Naive thymus-derived CD4-positive, alpha-beta T cell (primary cell): ENCODE data around the gene TBC1D9. TPM values are rescaled to one million over a fixed set of nuclear protein-coding genes. Genes with fewer than 3 reads are reported as not detected.

Experiments used
- ATAC-seq: fragments of 150-1000 bp; cut with Tn5 transposase; 2 replicates; pipeline ENCODE4 v1.10.0; 2021; ENCODE audit warnings: mild to moderate bottlenecking, moderate library complexity
- CTCF ChIA-PET: fragments of 350-600 bp; sonication (Branson Sonifier 250); formaldehyde crosslinking; loops from one replicate; lab custom pipeline; 2021; ENCODE audit warnings: antibody characterized with exemption; lab: Charles Lee
- POLR2A ChIA-PET: fragments of 350-600 bp; sonication (Branson Sonifier 250); formaldehyde crosslinking; loops from one replicate; lab custom pipeline; 2021; ENCODE audit warnings: antibody characterized with exemption, inconsistent platforms; lab: Charles Lee
- DNase-seq, 9 donors: peaks; one replicate each; pipeline versions ENCODE4 v3.0.0 to v3.0.0-alpha.2; 2020 to 2022; ENCODE audit warnings: mixed read lengths in 1 of 9
- H3K27ac ChIP-seq: one replicate; pipeline ENCODE4 v1.7.0; 2013; ENCODE audit warnings: mild to moderate bottlenecking, low read depth, low read length, moderate library complexity
- H3K27me3 ChIP-seq, 2 donors: one replicate each; pipeline ENCODE4 v1.7.0; 2013; ENCODE audit warnings: low read length in 2 of 2, mild to moderate bottlenecking in 2 of 2, moderate library complexity in 2 of 2; ENCODE audit not compliant: control insufficient read depth in 2 of 2, insufficient read depth in 2 of 2
- H3K36me3 ChIP-seq, 3 experiments: 1 replicate in 2 of 3; 2 replicates in 1 of 3; pipeline ENCODE4 v1.7.0; 2013; ENCODE audit warnings: low read length in 3 of 3, mild to moderate bottlenecking in 3 of 3, moderate library complexity in 1 of 3; ENCODE audit not compliant: insufficient read depth in 3 of 3, control insufficient read depth in 2 of 3
- H3K4me1 ChIP-seq, 2 donors: one replicate each; pipeline ENCODE4 v1.7.0; 2013; ENCODE audit warnings: low read length in 2 of 2, mild to moderate bottlenecking in 2 of 2, moderate library complexity in 1 of 2; ENCODE audit not compliant: control insufficient read depth in 2 of 2, insufficient read depth in 2 of 2
- H3K4me3 ChIP-seq: 2 replicates; pipeline ENCODE4 v1.7.0; 2013; ENCODE audit warnings: mild to moderate bottlenecking, low read length
- H3K9me3 ChIP-seq, 3 experiments: 1 replicate in 2 of 3; 2 replicates in 1 of 3; pipeline ENCODE4 v1.7.0; 2013; ENCODE audit warnings: low read length in 3 of 3; ENCODE audit not compliant: control insufficient read depth in 2 of 3
- H3K27ac Mint-ChIP-seq, 9 donors: one replicate each; pipeline ENCODE4 v1.8.0; 2020 to 2022; ENCODE audit warnings: mixed read lengths in 9 of 9, mild to moderate bottlenecking in 8 of 9, moderate library complexity in 5 of 9, inconsistent platforms in 2 of 9
- H3K27me3 Mint-ChIP-seq, 5 donors: one replicate each; pipeline ENCODE4 v1.8.0; 2021 to 2022; ENCODE audit warnings: mixed read lengths in 5 of 5, mild to moderate bottlenecking in 1 of 5
- H3K36me3 Mint-ChIP-seq, 5 donors: one replicate each; pipeline ENCODE4 v1.8.0; 2020 to 2022; ENCODE audit warnings: mixed read lengths in 5 of 5, mild to moderate bottlenecking in 3 of 5, inconsistent platforms in 1 of 5
- H3K4me1 Mint-ChIP-seq, 7 donors: one replicate each; pipeline ENCODE4 v1.8.0; 2020 to 2022; ENCODE audit warnings: mixed read lengths in 7 of 7, mild to moderate bottlenecking in 3 of 7, inconsistent platforms in 1 of 7
- H3K4me3 Mint-ChIP-seq, 10 donors: one replicate each; pipeline ENCODE4 v1.8.0; 2020 to 2022; ENCODE audit warnings: mild to moderate bottlenecking in 10 of 10, mixed read lengths in 10 of 10, moderate library complexity in 6 of 10, inconsistent platforms in 2 of 10
- H3K9me3 Mint-ChIP-seq, 11 donors: one replicate each; pipeline ENCODE4 v1.8.0; 2020 to 2022; ENCODE audit warnings: mixed read lengths in 11 of 11, mild to moderate bottlenecking in 4 of 11, inconsistent platforms in 1 of 11, moderate library complexity in 1 of 11
- intact Hi-C, 2 donors: fragments of 100-400 bp; cut with micrococcal nuclease; formaldehyde crosslinking; loops; one replicate each; pipeline ENCODE4 v1.15.1; 2023
- polyA plus RNA-seq, 2 donors: library from polyadenylated mRNA; unstranded; fragments of 300-500 nt; fragmentation: Illumina TruSeq; gene quantifications; one replicate each; pipeline ENCODE4 v1.2.3, GENCODE V29; 2021
- total RNA-seq, 6 experiments: library from RNA in 5 of 6; stranded (reverse) in 5 of 6; gene quantifications; 1 replicate in 5 of 6; 2 replicates in 1 of 6; pipeline ENCODE4 v1.2.3 and lab custom pipeline; 2021 to 2026

The TBC1D9 gene
- total and polyA plus RNA-seq, 7 experiments from 2014 or later: 0.13 to 13.9 (median 0.49) TPM; not detected in 2

DNA sequence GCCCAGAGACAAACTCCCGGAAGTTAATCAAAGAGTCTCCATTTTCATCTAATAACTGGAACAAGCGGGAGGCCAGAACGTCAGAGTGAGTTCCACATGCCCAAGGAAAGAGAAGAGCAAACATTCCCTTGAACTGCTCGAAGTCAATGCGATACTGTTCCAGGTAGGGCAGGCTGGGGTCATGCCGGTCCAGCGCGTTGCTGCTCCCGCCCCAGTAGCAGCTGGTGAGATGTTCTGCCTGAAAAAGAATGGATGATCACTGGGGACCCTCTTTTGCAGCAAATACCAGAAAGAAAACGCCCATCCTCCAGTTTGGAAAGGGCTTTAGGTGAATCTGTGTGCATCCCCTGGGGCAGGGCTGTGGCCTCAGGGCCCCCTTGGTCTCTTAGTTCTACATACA, 122.2 kb downstream of the TBC1D9 start:
- Histone ChIP-seq H3K4me3 (no peak overlapping the region), H3K36me3 (no peaks in the 10 kb centered on the region), H3K27ac (no peak overlapping the region), H3K4me1 (no peaks in the 10 kb centered on the region), H3K9me3 (no peaks in the 10 kb centered on the region), H3K27me3 (no peaks in the 10 kb centered on the region)
- no peak overlapping the region for H3K27ac Mint-ChIP-seq
- peaks cover 6 to 24% (median 14%) of the 10 kb centered on the region in 5 donors for H3K27me3 Mint-ChIP-seq
- ChIA-PET CTCF (interaction anchor here (1.4 kb wide), 1 partner anchor 274 kb away, joined by 3 read pairs; no protein-coding TSS in a partner anchor), POLR2A (no interaction called here)
- H3K4me1 Mint-ChIP-seq: no peaks in the 10 kb centered on the region
- H3K4me3 Mint-ChIP-seq: no peak overlapping the region
- DNase-seq (no peak), ATAC-seq (no peak)
- no peaks in the 10 kb centered on the region for H3K9me3 Mint-ChIP-seq
- H3K36me3 Mint-ChIP-seq: no peaks in the 10 kb centered on the region
- intact Hi-C loops: no loop called here

DNA sequence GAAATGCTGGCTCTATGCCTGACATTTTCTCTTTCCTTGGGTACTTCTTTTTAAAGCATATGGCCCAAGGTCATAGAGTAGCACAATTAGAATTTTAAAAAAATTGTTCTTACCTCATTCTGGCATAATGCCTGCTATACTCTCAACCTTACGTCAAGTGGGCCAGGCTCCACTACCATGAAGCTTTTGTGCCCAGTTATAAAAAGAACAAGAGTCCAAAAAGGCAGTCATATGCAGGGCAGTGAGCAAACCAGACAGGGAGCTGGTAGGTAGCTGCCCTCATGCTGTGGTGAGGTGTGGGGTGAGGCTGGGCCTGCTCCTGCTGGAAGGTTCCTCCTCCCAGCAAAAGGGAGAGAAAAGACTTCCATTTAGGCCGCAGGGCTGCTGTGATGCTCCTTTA, 123.1 kb downstream of the TBC1D9 start:
- H3K36me3 ChIP-seq: no peaks in the 10 kb centered on the region
- Mint-ChIP-seq H3K9me3 (no peaks in the 10 kb centered on the region), H3K27me3 (peaks cover 6 to 23% (median 13%) of the 10 kb centered on the region in 5 donors)

DNA sequence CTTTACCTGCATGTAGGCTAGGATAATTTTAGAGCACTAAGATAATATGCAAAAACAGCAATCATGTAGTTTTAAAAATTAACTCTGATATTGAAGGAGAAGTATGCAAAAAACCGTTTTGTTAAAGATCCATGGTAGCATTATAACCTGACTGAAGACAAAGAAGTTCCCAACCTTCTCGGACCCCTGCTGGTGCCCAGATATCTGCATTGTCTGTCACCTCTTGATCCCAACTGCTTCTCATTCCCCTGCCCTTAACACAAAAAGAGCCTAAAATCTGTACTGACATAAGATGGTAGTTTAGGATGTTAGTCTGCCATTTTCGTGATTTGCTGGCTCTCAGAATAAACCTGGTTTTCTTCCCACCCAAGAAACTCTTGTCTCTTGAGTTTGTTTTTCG, 125.9 kb downstream of the TBC1D9 start:
- H3K4me1 Mint-ChIP-seq: no peaks in the 10 kb centered on the region
- Histone ChIP-seq H3K27ac (no peak overlapping the region), H3K27me3 (no peaks in the 10 kb centered on the region), H3K4me3 (no peak overlapping the region), H3K9me3 (no peaks in the 10 kb centered on the region), H3K4me1 (no peaks in the 10 kb centered on the region), H3K36me3 (no peaks in the 10 kb centered on the region)
- ATAC-seq (no peak), DNase-seq (no peak)
- H3K27me3 Mint-ChIP-seq: peaks cover 0 to 19% (median 0%) of the 10 kb centered on the region in 5 donors
- no peak overlapping the region for H3K27ac Mint-ChIP-seq
- intact Hi-C loops: no loop called here
- ChIA-PET CTCF (no interaction called here), POLR2A (no interaction called here)
- H3K36me3 Mint-ChIP-seq: no peaks in the 10 kb centered on the region
- no peak overlapping the region for H3K4me3 Mint-ChIP-seq
- no peaks in the 10 kb centered on the region for H3K9me3 Mint-ChIP-seq

More for the DNA sequence above, 123.1 kb downstream of the TBC1D9 start:
- no peak for DNase-seq
- no peak overlapping the region for H3K27ac ChIP-seq
- H3K27ac Mint-ChIP-seq: no peak overlapping the region
- H3K4me3 Mint-ChIP-seq: no peak overlapping the region
- no peaks in the 10 kb centered on the region for H3K27me3 ChIP-seq
- ChIA-PET CTCF (no interaction called here), POLR2A (no interaction called here)
- H3K4me3 ChIP-seq: no peak overlapping the region
- ATAC-seq: no peak
- H3K4me1 Mint-ChIP-seq: no peaks in the 10 kb centered on the region
- H3K36me3 Mint-ChIP-seq: no peaks in the 10 kb centered on the region
- H3K9me3 ChIP-seq: no peaks in the 10 kb centered on the region
- H3K4me1 ChIP-seq: no peaks in the 10 kb centered on the region
- intact Hi-C loops: no loop called here

DNA sequence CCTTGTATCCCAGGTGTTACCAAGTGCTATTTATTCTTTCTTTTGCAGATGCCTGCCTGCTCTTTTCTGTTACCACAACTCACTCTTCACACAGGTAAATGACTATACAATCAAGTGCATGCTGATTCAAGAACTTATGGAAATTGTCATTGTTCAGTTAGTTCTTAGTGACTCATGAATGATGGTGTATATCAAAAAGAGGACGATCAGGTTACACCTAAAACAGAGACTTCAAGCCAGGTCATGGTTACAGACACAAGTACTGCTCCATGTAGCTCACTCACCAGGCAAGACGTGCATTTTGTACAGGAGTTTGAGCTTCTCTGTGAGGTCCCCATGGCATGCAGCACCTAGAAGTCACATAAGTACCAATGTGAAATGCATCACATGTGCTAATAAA, 128.2 kb downstream of the TBC1D9 start:
- no peak for DNase-seq
- Histone ChIP-seq H3K36me3 (no peaks in the 10 kb centered on the region), H3K4me3 (no peak overlapping the region), H3K27me3 (no peaks in the 10 kb centered on the region), H3K9me3 (no peaks in the 10 kb centered on the region), H3K4me1 (no peaks in the 10 kb centered on the region), H3K27ac (no peak overlapping the region)
- H3K27ac Mint-ChIP-seq: no peak overlapping the region
- ChIA-PET POLR2A (no interaction called here), CTCF (no interaction called here)
- H3K4me1 Mint-ChIP-seq: no peaks in the 10 kb centered on the region
- no peak for ATAC-seq
- intact Hi-C loops: no loop called here
- H3K4me3 Mint-ChIP-seq: no peak overlapping the region
- peaks cover 0 to 16% (median 5%) of the 10 kb centered on the region in 5 donors for H3K27me3 Mint-ChIP-seq
- no peaks in the 10 kb centered on the region for H3K9me3 Mint-ChIP-seq
- H3K36me3 Mint-ChIP-seq: no peaks in the 10 kb centered on the region

DNA sequence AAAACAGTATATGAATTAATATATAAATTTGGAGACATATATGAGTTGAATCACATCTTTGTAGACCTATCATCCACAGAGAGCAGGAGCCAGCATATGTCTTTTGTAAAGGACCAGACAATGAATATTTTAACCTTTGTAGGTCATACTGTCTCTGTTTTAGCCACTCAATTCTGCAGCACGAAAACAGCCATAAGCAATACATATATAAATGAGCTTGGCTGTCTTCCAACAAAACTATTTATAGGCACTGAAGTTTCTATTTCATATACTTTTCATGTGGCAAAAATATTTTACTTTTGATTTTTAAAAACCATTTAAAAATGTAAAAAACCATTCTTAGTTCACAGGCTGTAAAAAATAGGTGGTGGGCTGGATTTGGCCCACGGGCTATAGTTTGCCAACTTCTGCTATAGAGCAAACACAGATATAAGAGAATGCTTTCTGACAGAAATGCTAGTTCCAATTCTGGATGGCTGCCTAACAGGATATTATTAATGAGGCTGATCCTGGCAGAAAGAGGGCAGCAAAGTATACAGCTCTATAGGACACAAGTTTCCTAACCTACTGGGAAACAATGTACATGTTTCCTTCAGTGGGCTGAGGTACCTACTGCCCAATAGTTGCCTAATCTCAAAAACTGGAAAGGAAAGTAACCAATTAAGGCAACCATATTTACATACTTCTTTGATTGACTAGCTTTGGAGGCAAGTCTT, 129.4 kb downstream of the TBC1D9 start:
- H3K9me3 Mint-ChIP-seq: no peaks in the 10 kb centered on the region
- Histone ChIP-seq H3K4me3 (no peak overlapping the region), H3K36me3 (no peaks in the 10 kb centered on the region), H3K27me3 (no peaks in the 10 kb centered on the region), H3K9me3 (no peaks in the 10 kb centered on the region), H3K27ac (no peak overlapping the region), H3K4me1 (no peaks in the 10 kb centered on the region)
- no peak for DNase-seq
- POLR2A ChIA-PET: no interaction called here
- ATAC-seq: no peak
- no peaks in the 10 kb centered on the region for H3K4me1 Mint-ChIP-seq
- no peak overlapping the region for H3K4me3 Mint-ChIP-seq
- peaks cover 0 to 15% (median 5%) of the 10 kb centered on the region in 5 donors for H3K27me3 Mint-ChIP-seq
- intact Hi-C loops: no loop called here
- CTCF ChIA-PET: interaction anchor here (1.0 kb wide), 1 partner anchor 9 kb away, joined by 3 read pairs; no protein-coding TSS in a partner anchor
- H3K27ac Mint-ChIP-seq: no peak overlapping the region
- H3K36me3 Mint-ChIP-seq: no peaks in the 10 kb centered on the region

DNA sequence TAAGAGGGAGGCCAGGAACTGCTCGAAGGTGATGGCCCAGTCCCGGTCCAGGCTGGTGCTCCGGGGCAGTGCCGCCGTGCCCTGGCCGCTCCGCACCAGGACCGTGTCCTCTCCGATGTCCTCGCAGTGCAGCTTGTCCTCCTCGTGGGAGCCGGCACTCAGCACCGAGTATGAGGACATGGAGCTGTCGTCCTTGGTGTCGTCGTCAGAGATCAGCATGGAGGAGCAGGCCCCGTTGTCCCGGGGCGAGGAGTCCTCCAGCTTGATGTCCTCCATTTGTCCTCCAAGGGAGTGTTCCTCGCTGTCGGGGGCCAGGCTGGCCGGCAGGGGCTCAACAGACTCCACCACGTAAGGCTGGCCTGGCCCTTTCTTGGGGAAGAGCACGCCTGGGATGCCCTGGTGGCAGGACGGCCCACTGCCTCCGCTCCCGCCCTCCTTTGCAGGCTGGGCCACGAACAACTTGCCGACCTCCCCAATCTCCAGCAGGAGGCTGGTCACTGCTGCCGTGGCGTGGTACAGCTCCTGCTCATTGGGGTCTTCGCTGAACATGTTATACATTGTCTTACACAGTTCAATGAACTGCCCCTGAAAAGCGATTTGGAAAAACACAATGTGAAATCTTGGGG, 133.7 kb downstream of the TBC1D9 start:
- intact Hi-C loops: no loop called here
- no peaks in the 10 kb centered on the region for H3K4me1 ChIP-seq
- H3K9me3 ChIP-seq: no peaks in the 10 kb centered on the region
- ATAC-seq (no peak), DNase-seq (no peak)
- peaks cover 0 to 10% (median 3%) of the 10 kb centered on the region in 5 donors for H3K27me3 Mint-ChIP-seq
- no peaks in the 10 kb centered on the region for H3K27me3 ChIP-seq
- ChIA-PET POLR2A (no interaction called here), CTCF (interaction anchor here (0.6 to 0.7 kb wide), 2 partner anchors 8 to 51 kb away, joined by 3 read pairs; no protein-coding TSS in a partner anchor)
- no peaks in the 10 kb centered on the region for H3K36me3 Mint-ChIP-seq
- H3K36me3 ChIP-seq: no peaks in the 10 kb centered on the region
- H3K9me3 Mint-ChIP-seq: no peaks in the 10 kb centered on the region
- H3K4me3 ChIP-seq: no peak overlapping the region
- peaks cover 0 to 2% (median 0%) of the 10 kb centered on the region in 7 donors for H3K4me1 Mint-ChIP-seq
- H3K4me3 Mint-ChIP-seq: no peak overlapping the region
- H3K27ac Mint-ChIP-seq: no peak overlapping the region
- H3K27ac ChIP-seq: no peak overlapping the region
